ENCODE results near the gene TRAF1.

DNA sequence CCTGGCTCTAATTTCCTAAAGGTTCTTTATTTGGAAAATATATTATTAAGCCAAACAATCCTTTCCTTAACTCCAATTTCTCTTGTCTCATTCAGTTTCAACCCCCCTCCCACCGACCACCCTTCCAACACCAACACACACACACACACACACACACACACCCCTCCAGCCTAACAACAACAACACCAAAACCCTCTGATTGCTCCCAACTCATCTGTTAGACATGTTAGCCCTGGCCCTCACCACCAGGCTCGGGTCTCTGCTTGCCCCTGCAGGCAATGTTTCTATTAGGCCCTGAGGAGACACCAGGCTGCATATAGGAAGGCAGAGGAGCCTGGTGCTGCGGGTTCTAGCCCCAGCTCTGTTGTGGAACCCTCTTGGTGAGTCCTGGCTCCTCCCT lies 18.4 kb upstream of the TRAF1 start:
- TF ChIP-seq, protein P1, sequence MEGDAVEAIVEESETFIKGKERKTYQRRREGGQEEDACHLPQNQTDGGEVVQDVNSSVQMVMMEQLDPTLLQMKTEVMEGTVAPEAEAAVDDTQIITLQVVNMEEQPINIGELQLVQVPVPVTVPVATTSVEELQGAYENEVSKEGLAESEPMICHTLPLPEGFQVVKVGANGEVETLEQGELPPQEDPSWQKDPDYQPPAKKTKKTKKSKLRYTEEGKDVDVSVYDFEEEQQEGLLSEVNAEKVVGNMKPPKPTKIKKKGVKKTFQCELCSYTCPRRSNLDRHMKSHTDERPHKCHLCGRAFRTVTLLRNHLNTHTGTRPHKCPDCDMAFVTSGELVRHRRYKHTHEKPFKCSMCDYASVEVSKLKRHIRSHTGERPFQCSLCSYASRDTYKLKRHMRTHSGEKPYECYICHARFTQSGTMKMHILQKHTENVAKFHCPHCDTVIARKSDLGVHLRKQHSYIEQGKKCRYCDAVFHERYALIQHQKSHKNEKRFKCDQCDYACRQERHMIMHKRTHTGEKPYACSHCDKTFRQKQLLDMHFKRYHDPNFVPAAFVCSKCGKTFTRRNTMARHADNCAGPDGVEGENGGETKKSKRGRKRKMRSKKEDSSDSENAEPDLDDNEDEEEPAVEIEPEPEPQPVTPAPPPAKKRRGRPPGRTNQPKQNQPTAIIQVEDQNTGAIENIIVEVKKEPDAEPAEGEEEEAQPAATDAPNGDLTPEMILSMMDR (IDR thresholded peaks at IDR 0.05), result no peak
- no peak for TF ChIP-seq POLR2A (IDR thresholded peaks at IDR 0.05)
